ENCODE results near the gene PTPRD.

Gene PTPRD

DNA sequence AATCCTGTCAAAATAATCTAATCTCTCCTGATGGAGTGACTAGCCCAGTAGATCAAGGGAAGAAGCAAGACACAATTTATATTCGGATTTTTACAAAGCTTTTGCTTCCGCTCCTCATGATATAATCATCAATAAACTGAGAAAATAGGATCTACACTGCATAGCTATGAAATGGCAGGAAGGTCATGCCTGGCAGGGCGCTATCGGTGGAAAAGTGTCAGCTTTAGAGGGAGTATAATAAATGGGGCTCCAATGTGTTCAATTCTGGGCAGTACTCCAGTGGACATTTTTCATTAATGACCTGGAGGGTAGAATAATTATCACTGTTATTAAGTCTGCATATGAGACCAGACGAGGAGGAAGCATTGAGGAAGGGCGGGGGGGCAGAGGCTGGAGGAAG, 1799.9 kb downstream of the PTPRD start:
- no peak overlapping the region for H3K27ac Mint-ChIP-seq
- no peaks in the 10 kb centered on the region for H3K36me3 Mint-ChIP-seq
- ATAC-seq: no peak
- H3K9me3 Mint-ChIP-seq: no peaks in the 10 kb centered on the region
- DNase-seq (ENCODE audit: low spot score in 2 of 2): no peak
- H3K4me1 Mint-ChIP-seq: no peaks in the 10 kb centered on the region
- no peak overlapping the region for H3K4me3 Mint-ChIP-seq

DNA sequence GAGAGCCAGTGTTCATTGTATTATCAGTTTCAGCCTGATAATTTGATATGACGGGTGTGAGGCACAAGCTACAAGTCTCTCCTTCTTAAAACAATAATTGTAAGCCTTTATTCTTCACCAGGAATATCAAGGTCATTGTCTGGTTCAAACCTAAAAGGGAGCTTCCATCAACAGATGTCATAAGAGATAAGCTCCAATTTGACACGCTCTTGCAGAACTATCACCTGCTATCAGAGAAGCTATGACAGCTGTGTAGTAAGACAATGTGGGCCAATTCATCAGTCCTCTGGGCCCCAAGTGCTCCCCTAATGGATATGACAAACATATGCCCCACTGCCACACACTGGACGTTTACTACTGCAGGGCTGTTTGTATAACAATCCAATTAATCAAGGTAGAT, 1803.1 kb downstream of the PTPRD start:
- H3K27ac Mint-ChIP-seq: no peak overlapping the region
- no peaks in the 10 kb centered on the region for H3K36me3 Mint-ChIP-seq
- H3K4me3 Mint-ChIP-seq: no peak overlapping the region
- no peaks in the 10 kb centered on the region for H3K9me3 Mint-ChIP-seq
- no peaks in the 10 kb centered on the region for H3K4me1 Mint-ChIP-seq
- ATAC-seq (no peak), DNase-seq (ENCODE audit: low spot score in 2 of 2) (no peak)

DNA sequence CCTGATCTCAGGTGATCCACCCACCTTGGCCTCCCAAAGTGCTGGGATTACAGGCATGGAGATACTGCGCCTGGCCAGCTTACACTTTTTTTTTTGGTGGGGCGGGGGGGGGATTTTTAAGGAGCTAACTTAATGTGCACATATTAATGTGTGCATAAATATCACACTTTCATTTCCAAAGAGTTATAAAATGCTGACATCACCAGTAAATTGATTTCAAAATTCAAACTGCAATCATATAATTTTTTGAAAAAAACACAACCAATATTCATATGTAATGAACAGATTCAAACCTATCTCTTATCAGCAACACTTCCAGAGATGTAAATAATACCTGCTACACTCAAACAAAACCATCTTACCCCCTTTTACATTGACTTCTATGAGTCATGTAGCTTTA, 1806.7 kb downstream of the PTPRD start:
- H3K4me3 Mint-ChIP-seq: no peak overlapping the region
- no peaks in the 10 kb centered on the region for H3K4me1 Mint-ChIP-seq
- H3K27ac Mint-ChIP-seq: no peak overlapping the region
- ATAC-seq (no peak), DNase-seq (ENCODE audit: low spot score in 2 of 2) (no peak)
- no peaks in the 10 kb centered on the region for H3K36me3 Mint-ChIP-seq
- H3K9me3 Mint-ChIP-seq: no peaks in the 10 kb centered on the region

DNA sequence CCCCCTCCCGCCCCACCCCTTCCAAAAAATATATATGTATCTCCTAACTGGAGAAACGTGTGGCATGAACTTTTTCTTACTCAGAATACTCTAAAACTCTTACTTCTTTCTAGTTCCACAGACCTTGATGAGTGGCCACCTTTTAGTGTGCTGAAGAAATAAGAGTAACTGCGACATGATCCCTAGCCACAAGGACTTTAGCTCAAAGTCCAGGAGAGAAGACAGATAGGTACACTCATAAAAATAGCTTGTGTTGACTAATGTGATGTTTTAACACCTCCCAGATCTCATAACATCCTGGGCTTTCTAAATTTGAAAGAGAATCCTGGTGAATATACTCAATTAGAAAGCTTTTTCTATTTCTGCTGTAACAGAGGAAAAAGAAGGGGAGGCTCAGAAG, 1808.2 kb downstream of the PTPRD start:
- Mint-ChIP-seq H3K4me3 (no peak overlapping the region), H3K9me3 (no peaks in the 10 kb centered on the region), H3K36me3 (no peaks in the 10 kb centered on the region), H3K27ac (no peak overlapping the region), H3K4me1 (no peaks in the 10 kb centered on the region)
- ATAC-seq (no peak), DNase-seq (ENCODE audit: low spot score in 2 of 2) (no peak)

DNA sequence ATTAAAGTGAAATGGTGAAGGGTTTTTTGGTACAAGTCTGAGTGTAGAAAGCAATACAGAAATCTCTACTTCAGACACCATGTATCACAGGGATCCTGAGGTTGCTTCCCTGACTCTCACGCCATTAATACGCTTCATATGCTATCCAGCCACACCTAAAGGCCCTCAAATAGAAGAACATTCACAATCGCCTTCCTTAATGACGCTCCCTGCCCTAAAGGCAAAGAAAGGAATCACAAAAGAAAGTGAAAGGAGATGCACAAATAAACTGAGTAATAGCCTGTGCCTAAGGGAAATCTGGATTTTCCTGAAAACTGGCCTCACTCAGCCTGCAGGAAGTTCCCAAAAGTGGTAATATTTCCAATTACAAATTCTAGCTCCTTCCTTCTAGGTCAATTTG, 1810.6 kb downstream of the PTPRD start:
- no peaks in the 10 kb centered on the region for H3K36me3 Mint-ChIP-seq
- DNase-seq (ENCODE audit: low spot score in 2 of 2) (no peak), ATAC-seq (no peak)
- H3K4me3 Mint-ChIP-seq: no peak overlapping the region
- H3K27ac Mint-ChIP-seq: no peak overlapping the region
- no peaks in the 10 kb centered on the region for H3K4me1 Mint-ChIP-seq
- H3K9me3 Mint-ChIP-seq: no peaks in the 10 kb centered on the region

DNA sequence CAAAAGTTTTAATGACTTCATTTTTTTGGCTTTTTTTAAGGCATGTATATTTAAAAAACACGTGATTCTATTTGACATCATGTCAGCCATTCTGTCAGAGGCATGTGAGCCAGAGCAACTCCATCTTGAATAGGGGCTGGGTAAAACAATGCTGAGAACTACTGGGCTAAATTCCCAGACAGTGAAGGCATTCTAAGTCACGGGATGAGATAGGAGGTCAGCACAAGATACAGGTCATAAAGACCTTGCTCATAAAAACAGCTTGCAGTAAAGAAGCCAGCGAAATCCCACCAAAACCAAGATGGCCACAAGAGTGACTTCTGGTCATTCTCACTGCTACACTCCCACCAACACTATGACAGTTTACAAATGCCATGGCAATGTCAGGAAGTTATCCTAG, 1812.6 kb downstream of the PTPRD start:
- no peaks in the 10 kb centered on the region for H3K36me3 Mint-ChIP-seq
- no peaks in the 10 kb centered on the region for H3K4me1 Mint-ChIP-seq
- no peaks in the 10 kb centered on the region for H3K9me3 Mint-ChIP-seq
- no peak for DNase-seq (ENCODE audit: low spot score in 2 of 2)
- no peak overlapping the region for H3K4me3 Mint-ChIP-seq
- no peak for ATAC-seq
- no peak overlapping the region for H3K27ac Mint-ChIP-seq

DNA sequence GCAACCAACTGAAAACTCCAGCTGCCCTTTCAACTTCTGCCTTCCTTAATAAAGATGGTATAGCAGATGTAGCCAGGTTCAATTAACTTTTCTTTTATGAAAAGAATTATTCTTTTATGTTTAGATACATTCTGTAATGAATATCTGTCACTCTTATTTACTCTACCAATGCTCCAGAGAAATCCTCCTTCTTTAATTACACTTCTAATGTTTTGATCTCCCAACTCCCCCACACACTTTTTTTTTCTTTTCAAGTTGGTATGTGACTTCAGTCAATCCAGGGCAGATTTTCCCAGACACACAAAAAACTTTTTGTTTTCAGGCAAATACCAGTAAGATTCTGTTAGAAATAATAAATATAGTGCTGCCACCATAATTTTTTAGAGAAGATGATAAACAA, 1813.2 kb downstream of the PTPRD start:
- Mint-ChIP-seq H3K4me1 (no peaks in the 10 kb centered on the region), H3K36me3 (no peaks in the 10 kb centered on the region), H3K27ac (no peak overlapping the region), H3K9me3 (no peaks in the 10 kb centered on the region), H3K4me3 (no peak overlapping the region)
- ATAC-seq: no peak
- no peak for DNase-seq (ENCODE audit: low spot score in 2 of 2)

DNA sequence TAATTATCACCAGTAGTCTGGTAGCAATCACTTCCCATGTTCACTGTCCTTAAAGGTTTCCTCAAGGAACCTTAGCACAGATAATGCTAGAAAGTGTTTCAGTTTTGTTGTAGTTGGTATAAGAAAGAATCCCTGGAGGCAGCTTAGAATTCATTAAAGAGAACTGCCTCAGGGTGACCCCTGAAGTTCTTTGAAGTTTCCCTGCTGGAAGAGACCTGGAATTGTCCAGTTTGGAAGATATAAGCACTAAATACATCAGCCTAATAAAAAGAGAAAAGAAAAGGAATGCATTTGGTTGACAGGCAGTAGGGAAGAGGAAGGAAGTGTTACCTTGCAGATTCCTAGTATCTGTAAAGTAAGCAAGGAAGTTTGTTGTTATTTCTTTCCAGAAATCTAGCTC, 1813.6 kb downstream of the PTPRD start:
- no peaks in the 10 kb centered on the region for H3K9me3 Mint-ChIP-seq
- no peaks in the 10 kb centered on the region for H3K4me1 Mint-ChIP-seq
- no peaks in the 10 kb centered on the region for H3K36me3 Mint-ChIP-seq
- no peak overlapping the region for H3K27ac Mint-ChIP-seq
- DNase-seq (ENCODE audit: low spot score in 2 of 2): no peak
- no peak overlapping the region for H3K4me3 Mint-ChIP-seq
- ATAC-seq: no peak

DNA sequence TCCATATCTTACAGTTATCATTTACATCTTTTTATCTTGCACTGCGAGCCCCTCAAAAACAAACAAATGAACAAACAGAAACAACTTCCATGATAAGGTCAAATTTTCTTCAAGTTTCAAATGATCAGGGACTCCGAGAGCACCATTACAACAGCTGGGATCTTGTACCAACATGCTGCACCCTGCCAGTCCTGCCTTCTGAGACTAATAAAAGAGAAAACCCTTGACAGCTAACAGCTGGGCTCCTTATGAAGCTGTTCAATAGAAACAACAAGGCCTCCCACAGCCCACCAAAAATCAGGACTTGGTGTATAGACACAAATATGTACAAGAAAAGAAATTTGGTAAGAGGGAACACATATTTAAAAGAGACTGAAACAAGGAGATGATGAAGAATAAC, 1828.0 kb downstream of the PTPRD start:
- ATAC-seq (no peak), DNase-seq (ENCODE audit: low spot score in 2 of 2) (no peak)
- Mint-ChIP-seq H3K4me1 (no peaks in the 10 kb centered on the region), H3K4me3 (no peak overlapping the region), H3K36me3 (no peaks in the 10 kb centered on the region), H3K9me3 (no peaks in the 10 kb centered on the region), H3K27ac (no peak overlapping the region)

DNA sequence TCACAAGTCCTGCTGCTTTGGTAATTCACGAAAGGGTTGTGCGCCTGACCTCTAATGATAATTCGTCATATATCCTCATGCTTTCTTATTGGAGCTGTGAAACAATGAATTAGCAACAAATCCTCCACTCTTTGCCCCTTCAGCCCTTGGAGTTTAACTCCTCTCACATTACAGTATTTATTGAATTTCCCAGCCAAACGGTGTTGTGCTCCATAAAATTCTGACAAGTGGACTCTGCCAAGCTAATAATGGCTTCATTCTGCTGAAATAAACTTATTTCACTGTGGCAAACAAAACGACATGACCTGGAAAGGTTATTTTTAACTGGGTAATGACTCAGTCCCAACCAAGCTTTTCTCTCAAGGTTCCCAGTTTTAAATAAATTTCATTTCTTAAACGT, 1828.9 kb downstream of the PTPRD start:
- Mint-ChIP-seq H3K9me3 (no peaks in the 10 kb centered on the region), H3K4me3 (no peak overlapping the region), H3K36me3 (no peaks in the 10 kb centered on the region), H3K27ac (no peak overlapping the region), H3K4me1 (no peaks in the 10 kb centered on the region)
- no peak for ATAC-seq
- DNase-seq (ENCODE audit: low spot score in 2 of 2): no peak

DNA sequence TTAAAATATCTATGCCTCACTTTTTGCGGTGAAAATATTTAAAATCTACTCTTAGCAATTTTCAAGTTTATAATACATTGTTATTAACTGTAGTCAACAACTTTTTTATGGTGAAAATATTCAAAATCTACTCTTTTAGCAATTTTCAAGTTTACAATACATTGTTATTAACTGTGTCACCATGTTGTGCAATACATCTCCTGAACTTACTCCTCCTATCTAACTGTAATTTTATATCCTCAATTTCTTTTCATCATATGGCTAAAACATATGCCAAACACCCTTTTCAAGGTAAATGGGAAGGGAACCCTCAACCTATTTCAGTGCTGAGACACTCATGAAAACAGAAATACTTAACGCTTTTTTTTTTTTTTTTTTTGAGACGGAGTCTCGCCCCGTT, 1830.6 kb downstream of the PTPRD start:
- ATAC-seq (no peak), DNase-seq (ENCODE audit: low spot score in 2 of 2) (no peak)
- no peak overlapping the region for H3K4me3 Mint-ChIP-seq
- H3K9me3 Mint-ChIP-seq: no peaks in the 10 kb centered on the region
- H3K27ac Mint-ChIP-seq: no peak overlapping the region
- H3K36me3 Mint-ChIP-seq: no peaks in the 10 kb centered on the region
- H3K4me1 Mint-ChIP-seq: no peaks in the 10 kb centered on the region

DNA sequence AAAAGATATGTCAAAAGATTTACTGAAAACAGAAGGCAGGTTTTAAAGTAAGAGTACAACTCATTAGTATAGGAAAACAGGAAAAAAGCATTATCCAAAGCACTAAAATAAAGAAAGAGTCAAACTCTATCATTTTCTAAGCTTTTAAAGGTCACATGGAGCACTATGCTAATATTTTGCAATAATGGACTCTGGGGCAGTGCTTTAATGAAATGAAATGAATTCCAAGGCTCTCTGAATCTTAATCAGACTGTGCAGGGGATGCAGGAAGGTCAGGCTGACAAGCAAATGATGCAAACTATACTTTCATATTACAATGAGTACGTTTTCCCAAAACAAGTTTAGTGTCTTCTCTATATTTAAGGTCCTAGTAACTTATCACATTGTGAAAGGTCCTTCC, 1831.3 kb downstream of the PTPRD start:
- DNase-seq (ENCODE audit: low spot score in 2 of 2): no peak
- ATAC-seq: no peak
- Mint-ChIP-seq H3K27ac (no peak overlapping the region), H3K4me1 (no peaks in the 10 kb centered on the region), H3K4me3 (no peak overlapping the region), H3K9me3 (no peaks in the 10 kb centered on the region), H3K36me3 (no peaks in the 10 kb centered on the region)

DNA sequence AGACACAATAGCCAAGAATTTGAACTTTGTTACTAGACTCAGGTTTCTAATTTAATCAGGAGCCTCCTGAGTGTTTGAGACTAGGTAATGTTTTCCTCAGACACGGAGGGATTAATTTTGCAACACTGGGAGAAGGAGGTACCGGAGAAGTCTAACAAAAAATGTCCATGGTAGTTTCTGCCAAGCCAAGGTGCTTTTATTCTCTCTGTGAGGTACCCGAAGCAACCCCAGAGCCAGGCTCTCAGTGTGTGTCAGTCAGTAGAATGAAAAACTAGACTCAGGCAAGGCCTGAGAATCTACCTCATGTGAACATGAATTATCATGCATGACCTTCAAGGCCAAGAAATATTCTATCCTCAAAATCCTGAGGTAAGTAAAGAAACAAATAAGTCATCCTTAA, 1832.4 kb downstream of the PTPRD start:
- no peak overlapping the region for H3K4me3 Mint-ChIP-seq
- DNase-seq (ENCODE audit: low spot score in 2 of 2) (no peak), ATAC-seq (no peak)
- no peaks in the 10 kb centered on the region for H3K4me1 Mint-ChIP-seq
- no peaks in the 10 kb centered on the region for H3K36me3 Mint-ChIP-seq
- no peaks in the 10 kb centered on the region for H3K9me3 Mint-ChIP-seq
- H3K27ac Mint-ChIP-seq: no peak overlapping the region

DNA sequence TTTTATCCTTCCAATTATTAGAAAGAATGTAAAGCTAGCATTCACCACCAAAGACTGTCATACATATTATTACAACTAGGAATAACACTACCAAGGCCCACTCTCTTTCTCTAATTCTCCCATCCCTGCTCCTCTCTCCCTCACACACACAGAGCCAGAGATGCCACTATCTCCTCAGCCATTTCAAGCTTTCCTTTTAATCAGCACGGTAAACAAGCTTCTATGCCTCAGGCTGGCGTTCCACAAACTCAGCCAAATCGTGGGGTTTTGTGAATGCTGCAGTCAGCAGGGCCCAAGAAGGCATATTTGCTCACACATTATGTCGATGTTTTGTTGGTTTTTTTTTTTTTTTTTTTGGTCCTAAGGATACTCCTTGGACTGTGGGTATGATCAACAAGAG, 1833.3 kb downstream of the PTPRD start:
- H3K36me3 Mint-ChIP-seq: no peaks in the 10 kb centered on the region
- no peak overlapping the region for H3K27ac Mint-ChIP-seq
- no peak for DNase-seq (ENCODE audit: low spot score in 2 of 2)
- no peak overlapping the region for H3K4me3 Mint-ChIP-seq
- ATAC-seq: no peak
- H3K4me1 Mint-ChIP-seq: no peaks in the 10 kb centered on the region
- no peaks in the 10 kb centered on the region for H3K9me3 Mint-ChIP-seq

DNA sequence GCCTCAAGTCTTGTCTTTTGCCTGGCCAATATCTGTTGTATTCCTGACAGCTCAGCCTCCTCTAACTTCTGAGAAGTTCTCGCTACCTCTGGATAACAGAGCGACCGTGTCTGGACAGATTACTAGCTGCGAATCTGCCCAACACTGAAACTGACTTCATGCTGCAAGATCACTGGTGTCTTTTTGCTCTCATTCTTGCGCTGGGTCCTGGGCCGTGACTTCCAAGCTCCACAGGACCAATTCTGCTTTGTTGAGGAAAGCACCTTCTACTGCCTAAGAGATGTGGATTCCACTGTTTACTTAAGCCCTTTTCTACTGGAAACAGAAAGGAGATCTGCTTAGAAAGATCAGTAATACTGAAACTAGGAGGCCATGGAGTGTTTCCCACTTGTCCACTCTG, 1834.4 kb downstream of the PTPRD start:
- Mint-ChIP-seq H3K36me3 (no peaks in the 10 kb centered on the region), H3K4me3 (no peak overlapping the region), H3K4me1 (no peaks in the 10 kb centered on the region), H3K27ac (no peak overlapping the region), H3K9me3 (no peaks in the 10 kb centered on the region)
- ATAC-seq (no peak), DNase-seq (ENCODE audit: low spot score in 2 of 2) (no peak)

DNA sequence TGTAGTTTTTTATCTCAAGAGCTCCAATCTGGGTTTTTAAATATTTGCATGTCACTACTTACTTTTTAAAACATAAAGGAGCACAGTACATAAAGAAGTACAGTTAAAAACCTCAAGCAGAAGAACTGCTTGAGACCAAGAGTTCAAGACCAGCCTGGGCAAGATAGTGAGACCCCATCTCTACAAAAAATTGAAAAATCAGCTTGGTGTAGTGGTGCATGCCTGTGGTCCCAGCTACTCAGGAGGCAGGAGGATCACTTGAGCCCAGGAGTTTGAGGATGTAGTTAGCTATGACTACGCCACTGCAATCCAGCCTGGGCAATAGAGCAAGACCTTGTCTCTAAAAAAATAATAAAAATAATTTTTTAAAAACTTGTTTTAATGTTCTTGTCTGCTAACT, 1840.5 kb downstream of the PTPRD start:
- Mint-ChIP-seq H3K27ac (no peak overlapping the region), H3K4me3 (no peak overlapping the region), H3K9me3 (no peaks in the 10 kb centered on the region), H3K36me3 (no peaks in the 10 kb centered on the region), H3K4me1 (no peaks in the 10 kb centered on the region)
- ATAC-seq (no peak), DNase-seq (ENCODE audit: low spot score in 2 of 2) (no peak)

DNA sequence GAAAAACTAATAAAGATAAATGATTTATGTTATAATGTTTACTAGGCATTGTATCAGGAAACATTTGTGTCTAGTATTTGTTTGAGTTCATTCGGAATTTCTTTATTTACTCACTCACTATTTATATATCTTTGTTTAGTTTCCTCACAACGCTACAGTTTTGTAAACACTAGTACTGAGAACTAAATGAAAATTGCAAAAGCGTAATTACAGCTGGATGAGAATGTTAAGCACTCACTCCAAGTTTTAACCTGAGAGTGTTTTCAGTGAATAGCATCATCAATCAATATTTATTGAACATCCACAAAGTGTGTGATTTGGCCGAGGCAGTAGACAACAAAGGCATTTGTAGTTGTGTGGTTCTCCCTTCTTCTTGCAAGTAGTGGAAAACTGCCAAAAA, 1843.6 kb downstream of the PTPRD start:
- ATAC-seq: no peak
- Mint-ChIP-seq H3K4me3 (no peak overlapping the region), H3K27ac (no peak overlapping the region)

More for the DNA sequence above, 1843.6 kb downstream of the PTPRD start:
- H3K36me3 Mint-ChIP-seq: no peaks in the 10 kb centered on the region
- no peaks in the 10 kb centered on the region for H3K9me3 Mint-ChIP-seq
- no peak for DNase-seq (ENCODE audit: low spot score in 2 of 2)
- no peaks in the 10 kb centered on the region for H3K4me1 Mint-ChIP-seq

Data from stimulated activated effector memory CD8-positive, alpha-beta T cell treated with anti-CD3 and anti-CD28 coated beads, Interleukin-12 subunit alpha, Interleukin-12 subunit beta, amount 100 ng/mL, for 72 hours (primary cell).